Left renal cortex interstitium (tissue), 4 donors: ENCODE results near the gene TSC22D1. TPM values are rescaled to one million over a fixed set of nuclear protein-coding genes. Genes with fewer than 3 reads are reported as not detected.

Experiments used
- DNase-seq, 4 donors: peaks; one replicate each; pipeline ENCODE4 v3.0.0-alpha.2; 2013; ENCODE audit warnings: low read depth in 4 of 4, low spot score in 2 of 4, missing footprints in 1 of 4
- polyA plus RNA-seq, 4 donors: library from polyadenylated mRNA; unstranded; fragments of 120-200 nt; gene quantifications; one replicate each; pipeline ENCODE4 v1.2.1, GENCODE V29; 2013; ENCODE audit not compliant: insufficient read length in 4 of 4

The TSC22D1 gene
- polyA plus RNA-seq, 4 donors = 212 to 245 (median 236) TPM

DNA sequence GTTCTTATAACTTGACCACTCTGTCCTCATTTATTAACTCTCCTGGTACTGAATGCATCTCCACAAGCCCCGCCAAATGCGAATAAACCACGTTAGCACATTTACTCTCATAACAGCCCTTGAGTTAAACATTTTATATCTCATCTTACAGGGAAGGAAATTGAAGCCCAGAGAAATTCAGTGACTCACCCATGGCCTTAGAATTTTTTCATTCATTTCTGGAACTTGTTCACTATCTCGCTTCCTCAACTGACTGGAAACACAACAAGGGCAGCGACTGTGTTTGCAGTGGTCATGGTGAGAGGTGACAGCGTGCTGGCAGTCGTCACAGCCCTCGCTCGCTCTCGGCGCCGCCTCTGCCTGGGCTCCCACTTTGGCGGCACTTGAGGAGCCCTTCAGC lies 163.0 kb downstream of the TSC22D1 start:
- no peak for DNase-seq

DNA sequence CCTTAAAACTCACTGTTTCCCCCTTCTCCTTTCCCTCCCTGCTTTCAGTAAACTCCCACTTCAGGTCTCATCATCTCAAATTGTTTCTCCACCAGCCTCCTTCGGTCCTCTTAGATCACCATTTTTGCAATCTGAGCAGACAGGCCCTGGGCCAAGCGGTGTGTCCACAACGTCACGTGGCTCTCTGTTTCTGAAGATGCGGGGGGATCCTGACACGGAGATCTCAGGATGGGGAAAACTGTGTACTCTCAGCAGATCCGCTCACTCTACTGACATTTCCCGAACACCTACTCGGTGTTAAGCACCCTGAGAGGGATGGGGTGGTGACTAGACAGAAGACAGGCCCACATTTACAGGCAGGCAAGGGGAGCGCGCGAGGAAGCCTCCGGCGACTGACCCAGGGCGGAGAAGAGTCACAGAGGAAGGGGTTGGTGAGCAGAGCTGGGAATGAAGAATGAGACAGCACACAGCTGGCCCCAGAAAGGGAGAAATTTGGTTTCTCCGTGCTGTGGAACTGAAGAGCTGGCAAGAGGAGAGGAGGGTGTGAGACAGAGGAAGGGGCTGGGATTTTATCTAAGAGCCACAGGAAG lies 163.7 kb downstream of the TSC22D1 start:
- no peak for DNase-seq

DNA sequence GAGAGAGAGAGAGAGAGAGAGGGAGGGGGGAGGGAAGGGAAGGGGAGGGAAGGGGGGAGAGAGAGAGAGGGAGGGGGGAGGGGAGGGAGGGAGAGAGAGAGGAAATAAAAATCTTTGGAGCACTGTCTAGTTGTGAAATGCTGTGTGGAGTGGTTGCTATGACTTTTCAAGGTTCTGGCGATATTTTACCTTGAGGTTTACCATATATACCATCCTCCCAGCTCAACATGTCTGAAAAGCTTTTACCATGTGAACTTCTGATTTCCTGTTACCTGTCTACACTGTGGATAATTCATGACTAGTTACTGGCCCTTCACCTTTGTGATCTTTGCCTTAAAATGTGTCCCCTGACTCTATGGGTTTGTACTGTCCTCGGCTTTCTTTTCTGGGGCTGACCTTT lies 164.3 kb downstream of the TSC22D1 start:
- no peak for DNase-seq

DNA sequence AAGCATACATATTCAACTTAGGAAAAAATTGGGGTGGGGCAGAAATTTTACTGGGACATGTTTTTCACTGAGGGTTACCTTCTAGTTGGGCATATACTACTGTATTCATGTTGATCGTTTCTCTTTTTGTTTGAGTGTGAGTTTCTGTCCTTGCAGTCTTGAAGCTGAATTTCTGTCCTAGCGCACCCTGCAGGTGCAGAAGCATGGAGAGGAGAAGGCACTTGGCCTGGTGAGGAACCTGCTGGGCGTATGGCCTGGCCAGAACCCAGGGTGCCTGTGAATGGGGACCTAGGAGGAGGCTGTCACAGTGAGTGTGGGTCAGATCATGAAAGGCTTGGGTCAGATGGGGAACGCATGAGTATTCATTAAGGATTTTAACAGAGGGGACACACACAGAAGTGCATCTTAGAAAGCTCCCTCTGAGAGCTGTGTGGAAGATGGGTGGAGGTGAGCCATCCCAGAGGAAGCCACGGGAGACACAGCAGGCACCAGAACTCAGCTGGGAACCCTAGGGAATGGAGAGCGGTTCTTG lies 165.7 kb downstream of the TSC22D1 start:
- DNase-seq = no peak

DNA sequence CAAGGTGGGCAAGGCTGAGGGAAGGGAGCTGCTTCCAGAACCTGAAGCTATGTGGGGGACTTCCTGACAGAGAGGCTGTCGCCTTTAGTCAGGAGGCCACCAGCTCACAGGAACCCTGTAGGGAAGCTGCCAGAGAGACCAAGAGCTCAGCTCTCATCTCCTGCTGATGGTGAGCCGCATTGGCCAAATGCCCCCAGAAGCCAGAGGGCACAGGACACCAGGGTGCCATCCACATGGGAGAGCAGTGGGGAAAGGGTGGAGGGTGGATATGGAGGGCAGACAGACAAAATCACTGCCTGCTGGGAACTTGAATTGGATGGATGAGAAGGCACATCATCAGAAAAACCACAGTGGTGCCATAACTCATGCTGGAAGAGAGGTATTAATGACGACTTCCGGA lies 166.5 kb downstream of the TSC22D1 start:
- no peak for DNase-seq

DNA sequence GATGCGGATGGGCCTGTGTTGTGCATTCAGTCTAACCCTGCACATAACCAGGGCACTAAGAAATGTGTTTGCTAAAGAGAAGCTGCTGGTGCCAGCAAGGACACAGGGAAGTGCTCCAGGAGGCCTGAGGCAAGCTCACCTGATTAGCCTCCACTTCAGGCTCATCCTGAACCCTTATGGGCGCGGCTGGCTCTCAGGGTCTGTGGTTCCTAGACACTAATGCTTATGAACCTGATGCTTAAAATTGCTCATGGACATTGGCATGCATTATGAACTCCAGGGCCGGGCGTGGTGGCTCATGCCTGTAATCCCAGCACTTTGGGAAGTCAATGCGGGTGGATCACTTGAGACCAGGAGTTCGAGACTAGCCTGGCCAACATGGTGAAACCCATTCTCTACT lies 168.2 kb downstream of the TSC22D1 start:
- no peak for DNase-seq

DNA sequence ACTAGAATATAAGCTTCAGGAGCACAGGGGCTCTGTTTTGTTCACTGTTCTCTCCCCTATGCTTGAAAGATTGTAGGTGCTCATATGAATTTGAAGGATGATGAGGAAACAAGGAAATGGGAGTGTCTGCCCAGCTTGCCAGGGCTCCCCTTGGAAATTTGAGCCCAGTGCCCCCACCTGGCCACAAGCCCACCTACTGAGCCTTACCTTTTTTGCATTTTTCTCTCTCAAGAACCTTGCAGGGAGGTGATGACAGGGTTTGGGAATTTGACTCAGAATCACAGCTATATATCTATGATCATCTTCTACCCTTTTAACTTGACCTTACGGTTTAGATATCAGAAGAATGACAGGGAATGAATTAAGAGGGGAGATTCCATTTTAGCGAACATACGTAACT lies 168.8 kb downstream of the TSC22D1 start:
- no peak for DNase-seq

DNA sequence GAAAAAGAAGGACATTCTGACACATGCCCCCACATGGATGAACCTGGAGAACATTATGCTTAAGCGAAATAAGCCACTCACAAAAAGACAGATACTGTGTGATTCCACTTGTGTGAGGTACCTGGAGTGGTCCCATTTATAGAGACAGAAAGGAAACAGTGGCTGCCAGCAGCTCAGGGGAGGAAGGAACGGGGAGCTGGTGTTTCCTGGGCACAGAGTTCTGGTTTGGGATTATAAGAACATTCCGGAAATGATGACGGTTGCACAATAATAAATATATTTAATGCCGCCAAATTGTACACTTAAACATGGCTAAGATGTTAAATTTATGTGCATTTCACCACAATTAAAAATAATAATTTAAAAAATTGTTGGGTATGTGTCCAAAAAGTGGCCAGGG lies 169.5 kb downstream of the TSC22D1 start:
- no peak for DNase-seq

DNA sequence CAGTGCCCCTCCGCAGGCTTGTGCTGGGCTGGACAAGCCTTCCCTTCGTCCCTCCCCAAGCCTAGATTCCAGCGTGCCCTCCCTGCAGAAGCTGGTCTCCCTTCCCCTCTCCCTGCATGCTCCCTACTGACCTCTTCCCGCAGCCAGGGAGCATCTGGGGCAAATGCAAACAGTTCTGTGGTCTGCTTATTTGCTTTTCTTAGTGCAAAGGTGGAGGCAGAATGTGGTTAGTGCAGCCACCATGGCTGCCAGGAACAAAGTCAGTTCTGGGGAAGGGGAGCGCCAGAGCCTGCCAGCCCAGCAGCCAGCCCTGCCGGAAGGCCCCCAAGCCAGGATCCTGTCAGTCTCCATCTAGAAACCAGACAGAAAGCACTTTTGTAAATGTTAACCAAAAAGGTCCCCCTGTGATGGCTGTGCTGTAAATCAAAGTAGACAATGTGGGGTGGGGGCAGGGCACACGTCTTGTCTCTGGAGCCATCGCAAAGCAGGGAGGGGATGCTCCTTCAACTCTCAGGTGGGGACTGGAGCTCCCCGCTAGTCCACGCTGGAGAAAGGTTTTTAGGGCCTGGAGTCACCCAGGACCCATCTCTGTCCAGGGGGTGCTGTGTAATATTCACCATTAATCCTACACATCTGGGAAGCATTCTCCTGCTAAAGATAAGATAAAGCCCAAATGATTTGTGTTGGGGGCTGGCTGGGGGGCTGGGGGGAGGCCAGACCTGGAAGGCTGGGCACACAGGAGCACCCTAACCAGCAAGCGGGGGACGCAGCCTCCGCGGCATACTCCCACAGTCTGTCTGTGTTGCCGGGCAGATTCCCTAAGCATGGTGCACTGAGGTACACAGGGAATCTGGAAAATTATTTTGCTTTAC lies 171.6 kb downstream of the TSC22D1 start:
- no peak for DNase-seq

DNA sequence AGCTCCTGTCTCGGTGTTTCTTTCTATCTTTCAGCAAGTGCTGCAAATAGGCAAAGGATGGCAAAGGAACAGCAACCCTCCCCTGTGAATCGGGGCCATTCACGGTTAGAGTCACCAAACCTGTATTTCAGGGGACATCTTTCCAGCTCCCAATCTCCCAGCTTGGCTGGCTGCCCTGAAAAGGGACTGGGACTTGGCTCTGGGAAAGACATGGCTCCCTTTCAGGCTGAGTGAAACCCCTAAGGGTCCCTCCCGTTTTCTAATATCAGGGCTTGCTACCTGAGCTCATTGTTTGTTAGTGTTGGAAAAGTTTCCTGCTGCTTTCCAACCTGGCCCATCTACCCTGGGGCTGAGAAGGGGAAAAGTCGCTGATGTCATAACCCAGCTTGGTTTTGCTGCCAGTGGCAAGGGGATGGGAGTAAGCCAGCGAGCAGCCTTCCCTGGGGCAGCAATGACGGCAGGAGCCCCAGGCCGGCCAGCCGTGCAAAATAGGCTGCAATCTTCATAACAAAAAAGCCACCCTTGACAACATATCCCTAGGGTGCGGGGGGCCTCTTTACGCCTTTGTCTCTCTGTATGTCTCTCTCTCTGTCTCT lies 172.6 kb downstream of the TSC22D1 start:
- no peak for DNase-seq

DNA sequence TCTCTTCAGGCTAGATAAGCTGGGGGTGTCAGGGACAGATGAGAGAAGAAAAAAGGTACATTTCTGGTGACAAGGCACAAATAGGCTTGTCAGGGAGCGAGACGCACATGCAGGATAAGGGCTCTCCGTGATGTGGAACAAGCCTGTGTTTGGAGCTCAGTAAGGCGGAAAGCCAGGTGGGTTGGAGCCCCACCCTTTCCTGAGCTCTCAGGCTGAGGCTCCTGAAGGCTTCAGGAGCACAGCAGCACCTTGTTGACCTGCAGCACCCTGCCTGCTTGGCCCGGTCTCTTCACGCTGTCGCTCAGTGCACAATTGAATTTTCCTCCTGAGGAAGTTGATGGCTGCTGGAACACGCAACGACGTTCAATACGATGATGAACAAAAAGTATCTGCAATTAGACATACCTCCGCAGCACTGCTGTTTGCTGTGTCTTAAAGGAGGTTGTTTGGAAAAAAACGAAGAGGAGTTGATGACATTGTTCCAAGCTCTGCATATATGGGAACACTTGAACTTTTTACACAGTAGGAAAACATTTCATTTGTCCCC lies 173.2 kb downstream of the TSC22D1 start:
- DNase-seq = no peak

DNA sequence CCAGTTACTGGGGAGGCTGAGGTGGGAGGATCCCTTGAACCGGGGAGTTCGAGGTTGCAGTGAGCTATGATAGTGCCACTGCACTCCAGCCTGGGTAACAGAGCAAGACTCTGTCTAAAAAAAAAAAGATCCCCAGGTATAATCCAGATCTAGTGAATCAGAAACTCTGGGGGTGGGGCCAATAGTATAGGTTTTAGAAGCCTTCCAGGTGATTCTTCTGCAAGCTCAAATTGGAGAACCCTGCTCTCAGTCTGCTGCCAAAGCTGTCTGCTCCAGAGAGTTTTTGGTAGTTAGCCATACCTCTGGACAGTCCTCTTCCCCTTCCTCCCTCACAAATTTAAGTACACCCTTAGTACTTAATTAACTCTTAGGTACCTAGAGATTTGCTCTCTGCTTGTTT lies 174.6 kb downstream of the TSC22D1 start:
- no peak for DNase-seq

DNA sequence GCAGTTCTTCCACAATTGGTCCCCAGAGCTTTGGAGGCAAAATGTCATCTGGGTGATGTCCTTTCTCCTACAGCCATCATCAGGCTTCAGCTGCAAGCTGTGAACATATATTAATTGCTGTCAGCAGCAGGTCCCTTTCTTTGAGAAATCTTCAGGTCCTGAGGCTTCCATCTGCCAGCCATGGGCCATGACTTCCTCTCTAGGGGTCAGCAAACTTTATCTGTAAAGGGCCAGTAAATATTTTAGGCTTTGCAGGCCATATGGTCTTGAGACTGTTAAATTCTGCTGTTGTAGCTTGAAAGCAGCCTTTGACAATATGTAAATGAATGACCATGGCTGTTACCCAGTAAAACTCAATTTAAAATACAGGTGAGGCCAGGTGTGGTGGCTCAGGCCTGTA lies 175.4 kb downstream of the TSC22D1 start:
- no peak for DNase-seq

DNA sequence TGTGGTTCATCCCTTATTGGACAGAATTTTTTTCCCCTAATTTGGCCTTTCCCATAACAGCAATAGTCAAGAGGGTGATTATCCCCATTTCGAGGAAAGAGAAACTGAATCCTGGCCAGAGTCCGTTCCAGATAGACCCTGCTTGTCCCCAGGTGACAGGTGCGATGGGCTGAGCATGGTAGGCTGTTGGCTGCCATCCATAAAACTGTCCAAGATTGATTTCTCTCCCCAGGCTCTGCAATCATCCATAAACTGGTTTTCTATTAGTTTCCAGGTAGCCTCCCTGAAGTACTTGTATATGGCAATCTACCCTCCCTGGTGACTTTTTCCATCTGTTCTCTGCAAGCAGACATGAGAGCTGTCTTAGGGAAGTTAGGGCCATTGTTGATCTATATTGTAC lies 177.1 kb downstream of the TSC22D1 start:
- no peak for DNase-seq

DNA sequence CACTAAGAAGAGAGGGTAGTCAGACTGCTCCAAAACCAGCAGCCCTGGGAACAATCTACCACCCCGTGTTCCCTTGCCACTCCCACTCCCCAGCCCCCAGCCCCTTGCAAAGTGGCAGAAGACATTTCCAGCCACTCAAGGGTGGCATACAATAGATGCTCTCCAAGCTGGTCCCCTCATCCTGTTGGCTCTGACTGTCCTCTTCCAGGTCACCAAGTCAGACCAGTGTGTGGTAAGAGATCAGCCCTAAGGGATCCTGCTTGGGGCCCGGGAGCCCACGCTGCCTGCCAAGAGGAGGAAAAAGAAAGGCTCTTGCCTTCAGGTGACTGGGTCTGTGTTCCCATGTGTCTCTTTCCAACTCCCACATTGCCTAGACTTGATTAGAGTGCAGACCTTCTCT lies 177.5 kb downstream of the TSC22D1 start:
- no peak for DNase-seq

DNA sequence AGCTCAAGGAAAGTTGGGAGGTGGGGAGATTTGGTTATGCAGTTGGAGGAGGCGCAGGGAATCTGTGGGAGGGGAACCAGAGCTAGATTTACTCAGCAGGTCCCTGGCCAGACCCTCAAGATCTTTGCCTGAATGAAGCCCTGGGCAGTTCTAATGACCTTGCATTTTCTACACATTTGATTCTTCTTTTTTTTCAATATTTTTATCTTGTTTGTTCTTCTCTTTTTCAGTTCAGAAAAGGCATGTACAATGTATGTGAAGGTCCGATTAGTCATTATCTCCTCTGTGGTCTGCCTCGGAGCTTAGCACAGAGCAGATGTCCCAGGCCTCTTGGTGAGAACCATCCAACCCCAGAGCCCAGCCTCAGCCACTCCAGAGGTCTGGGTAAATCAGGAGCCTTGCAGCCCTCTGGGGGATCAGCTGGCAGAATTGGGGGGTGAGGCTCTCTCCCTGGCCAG lies 178.3 kb downstream of the TSC22D1 start:
- no peak for DNase-seq

DNA sequence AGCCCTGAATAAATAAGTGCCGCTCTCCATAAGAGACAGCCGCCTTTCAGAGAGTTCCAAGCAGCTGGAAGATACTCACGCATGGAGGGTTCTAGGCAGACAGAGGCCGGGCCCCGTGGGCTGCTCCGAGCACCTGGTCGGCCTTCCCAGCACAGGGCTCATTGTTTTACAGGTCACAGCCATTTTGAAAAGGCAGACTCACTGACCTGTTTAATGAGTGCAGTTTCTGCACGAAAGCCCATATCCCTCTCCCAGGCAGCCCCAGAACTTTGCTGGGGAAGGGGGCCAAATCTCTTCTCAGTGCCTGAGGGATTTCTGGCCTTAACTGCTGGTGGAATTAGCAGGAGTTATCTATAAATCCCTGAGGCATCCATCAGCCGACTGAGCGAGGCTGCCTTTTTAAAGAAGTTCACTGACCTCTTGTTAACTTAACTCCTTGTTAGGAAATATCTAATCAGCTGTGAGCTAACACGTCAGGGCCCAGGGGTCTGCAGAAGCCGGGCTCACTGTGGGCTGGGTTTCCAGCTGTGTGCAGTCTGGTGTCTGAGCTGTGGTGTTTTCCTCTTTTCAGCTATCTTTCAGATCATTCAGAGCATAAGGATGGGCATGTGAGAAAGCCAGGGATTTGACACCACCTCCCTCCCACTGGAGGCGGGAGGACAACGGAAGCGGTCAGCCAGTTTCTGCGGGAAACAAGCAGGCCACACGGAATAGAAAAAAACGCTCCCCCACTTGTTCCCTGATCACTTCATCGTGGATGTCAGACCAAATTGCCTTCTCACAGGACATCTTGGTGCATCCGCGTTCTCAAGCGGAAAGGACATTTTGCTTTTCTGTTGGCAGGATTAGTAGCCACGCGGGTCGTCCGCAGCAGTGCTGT lies 179.2 kb downstream of the TSC22D1 start:
- DNase-seq = no peak

DNA sequence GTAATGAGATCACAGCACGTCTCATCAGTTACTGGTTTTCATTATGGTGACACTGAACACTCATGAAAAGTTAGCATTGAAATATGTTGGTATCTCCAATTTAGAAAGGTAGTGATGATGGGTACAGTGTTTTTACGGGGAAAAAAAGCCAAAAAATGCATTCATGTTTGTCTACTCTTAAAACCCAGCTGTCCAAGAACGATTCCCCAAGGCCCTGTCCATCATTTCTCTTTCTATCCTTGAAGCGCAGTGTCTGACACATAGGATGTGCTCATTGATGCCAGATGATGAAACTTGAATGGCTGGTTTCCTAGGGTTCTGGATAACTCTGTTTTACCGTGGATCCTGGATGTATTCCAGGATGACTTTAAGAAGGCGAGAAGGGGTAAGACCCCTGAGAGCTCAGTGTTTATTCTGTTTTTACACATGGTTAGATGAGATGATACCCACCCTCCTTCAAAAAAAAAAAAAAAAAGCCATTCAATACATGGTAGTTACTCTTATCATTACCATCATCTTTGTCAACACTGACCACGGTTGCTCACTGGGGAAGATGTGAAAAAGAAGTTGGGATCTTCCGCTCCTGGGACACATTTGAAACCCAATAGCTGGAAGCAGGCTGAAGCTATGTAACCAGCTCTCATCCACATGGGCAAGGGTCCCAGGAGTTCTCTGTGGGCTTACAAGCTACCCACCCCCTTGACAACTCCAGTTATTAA lies 180.0 kb downstream of the TSC22D1 start:
- no peak for DNase-seq

DNA sequence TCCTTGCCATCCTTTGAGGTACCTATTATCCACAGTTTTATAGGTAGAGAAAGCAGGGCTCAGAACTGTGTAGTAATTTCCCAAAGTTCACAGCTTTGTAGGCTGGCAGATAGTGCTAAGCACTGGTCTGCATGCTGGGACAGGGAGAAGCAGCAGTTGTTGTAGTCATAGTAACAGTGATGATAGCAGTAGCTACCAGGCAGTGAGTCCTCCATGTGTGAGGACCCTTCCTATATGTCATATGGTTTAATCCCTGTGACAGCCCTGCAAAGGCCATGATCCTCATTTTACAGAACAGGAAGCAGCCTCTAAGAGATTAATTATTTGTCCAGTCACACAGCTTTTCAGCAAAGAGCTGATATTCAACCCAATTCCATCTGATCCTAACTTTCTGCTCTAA lies 181.5 kb downstream of the TSC22D1 start:
- DNase-seq = no peak

DNA sequence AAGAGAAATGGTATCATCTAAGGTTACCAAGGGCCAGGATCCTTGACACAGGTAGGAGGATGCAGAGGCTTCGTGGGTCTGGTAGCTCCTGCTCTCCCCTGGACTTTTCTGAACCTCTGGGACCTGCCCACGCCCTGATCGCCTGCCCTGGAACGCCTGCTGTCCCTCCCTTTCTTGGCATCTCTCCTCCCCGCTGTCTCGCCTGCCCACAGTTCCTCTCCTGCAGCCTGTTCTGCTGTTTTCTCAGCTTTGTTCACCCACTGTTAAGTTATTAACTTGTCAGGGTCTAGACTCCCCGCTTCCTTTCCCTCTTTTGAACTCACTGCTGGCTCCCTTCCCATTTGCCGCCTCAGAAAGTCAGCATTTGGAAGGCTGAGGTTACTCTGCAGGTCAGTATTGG lies 182.7 kb downstream of the TSC22D1 start:
- no peak for DNase-seq
